Ovary (tissue), 3 donors: ENCODE results near the gene GNG3.

Experiments
- EP300 ChIP-seq: sonication (generic); formaldehyde crosslinking; IDR thresholded peaks from one replicate; pipeline ENCODE4 v1.6.1; 2017; ENCODE audit warnings: antibody characterized with exemption
- POLR2A ChIP-seq: fragments of 450-650 bp; IDR thresholded peaks from one replicate; pipeline ENCODE4 v1.6.1; 2017; ENCODE audit warnings: antibody characterized with exemption, mild to moderate bottlenecking, moderate library complexity
- TF ChIP-seq, protein P1 (sequence below), 3 donors: fragments of 450-650 bp in 2 of 3; fragments of 200-600 bp in 1 of 3; IDR thresholded peaks; one replicate each; pipeline versions ENCODE4 v1.5.1 to v1.8.0; 2016 to 2022; ENCODE audit warnings: antibody characterized with exemption in 3 of 3, mild to moderate bottlenecking in 1 of 3
- donor health status: DM: no; HTN: no; CAD: no.

DNA sequence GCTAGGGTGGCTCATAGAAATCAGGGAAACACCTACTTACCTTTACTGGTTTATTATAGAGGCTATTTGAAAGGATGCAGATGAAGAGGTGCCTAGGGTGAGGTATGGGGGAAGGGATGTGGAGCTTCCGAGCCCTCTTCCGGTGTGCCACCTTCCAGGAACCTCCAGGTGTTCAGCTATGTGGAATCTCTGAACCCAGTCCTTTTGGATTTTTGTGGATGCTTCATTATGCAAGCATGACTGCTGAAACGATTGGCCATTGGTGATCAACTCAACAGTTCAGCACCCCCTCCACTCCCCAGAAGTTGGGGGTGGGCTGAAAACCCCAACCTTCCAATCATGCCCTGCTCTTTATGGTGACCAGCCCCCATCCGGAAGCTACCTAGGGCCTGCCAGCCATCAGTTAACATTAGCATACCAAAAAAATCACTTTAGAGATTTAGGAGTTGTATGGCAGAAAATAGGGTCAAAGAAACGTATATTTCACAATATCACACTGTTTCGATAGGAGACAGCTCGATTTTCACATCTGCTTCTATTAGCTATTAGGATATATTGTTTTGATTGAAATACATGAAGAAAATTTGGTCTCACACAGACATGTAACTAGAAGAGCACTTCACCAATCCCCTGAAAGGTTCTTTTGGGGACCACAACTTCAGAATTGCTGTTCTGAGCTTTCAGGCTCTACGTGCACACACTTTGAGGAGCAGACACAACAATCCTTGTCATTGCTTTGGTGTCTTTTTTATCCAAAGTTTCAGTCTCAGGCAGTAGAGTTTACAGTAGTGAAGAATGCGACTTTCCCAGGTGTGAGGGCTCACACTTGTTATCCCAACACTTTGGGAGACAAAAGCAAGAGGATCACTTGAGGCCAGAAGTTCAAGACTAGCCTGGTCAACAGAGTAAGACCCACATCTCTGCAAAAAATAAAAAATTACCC lies 50.6 kb downstream of the GNG3 start:
- TF ChIP-seq, protein P1, sequence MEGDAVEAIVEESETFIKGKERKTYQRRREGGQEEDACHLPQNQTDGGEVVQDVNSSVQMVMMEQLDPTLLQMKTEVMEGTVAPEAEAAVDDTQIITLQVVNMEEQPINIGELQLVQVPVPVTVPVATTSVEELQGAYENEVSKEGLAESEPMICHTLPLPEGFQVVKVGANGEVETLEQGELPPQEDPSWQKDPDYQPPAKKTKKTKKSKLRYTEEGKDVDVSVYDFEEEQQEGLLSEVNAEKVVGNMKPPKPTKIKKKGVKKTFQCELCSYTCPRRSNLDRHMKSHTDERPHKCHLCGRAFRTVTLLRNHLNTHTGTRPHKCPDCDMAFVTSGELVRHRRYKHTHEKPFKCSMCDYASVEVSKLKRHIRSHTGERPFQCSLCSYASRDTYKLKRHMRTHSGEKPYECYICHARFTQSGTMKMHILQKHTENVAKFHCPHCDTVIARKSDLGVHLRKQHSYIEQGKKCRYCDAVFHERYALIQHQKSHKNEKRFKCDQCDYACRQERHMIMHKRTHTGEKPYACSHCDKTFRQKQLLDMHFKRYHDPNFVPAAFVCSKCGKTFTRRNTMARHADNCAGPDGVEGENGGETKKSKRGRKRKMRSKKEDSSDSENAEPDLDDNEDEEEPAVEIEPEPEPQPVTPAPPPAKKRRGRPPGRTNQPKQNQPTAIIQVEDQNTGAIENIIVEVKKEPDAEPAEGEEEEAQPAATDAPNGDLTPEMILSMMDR (IDR thresholded peaks at IDR 0.05) = no peak
- TF ChIP-seq POLR2A = no peak
- TF ChIP-seq EP300 = no peak
